CD4-positive, alpha-beta T cell (primary cell): Measurements from ENCODE around the gene CASTOR1. TPM values are rescaled to one million over a fixed set of nuclear protein-coding genes. Genes with fewer than 3 reads are reported as not detected.

Experiments
- ATAC-seq: fragments of 200-7000 bp; cut with Tn5 transposase; one replicate; pipeline ENCODE4 v1.10.0; 2022; ENCODE audit warnings: mild to moderate bottlenecking; ENCODE audit not compliant: poor library complexity
- CTCF ChIA-PET: fragments of 350-600 bp; sonication (Branson Sonifier 250); formaldehyde crosslinking; loops from one replicate; lab custom pipeline; 2021; ENCODE audit warnings: antibody characterized with exemption, inconsistent platforms; lab: Charles Lee
- POLR2A ChIA-PET: fragments of 350-600 bp; sonication (Branson Sonifier 250); formaldehyde crosslinking; loops from one replicate; lab custom pipeline; 2021; ENCODE audit warnings: antibody characterized with exemption, inconsistent platforms; lab: Charles Lee
- DNase-seq, 14 experiments: peaks; one replicate each; pipeline ENCODE4 v3.0.0-alpha.2; 2013 to 2020; ENCODE audit warnings: mixed read lengths in 2 of 14
- H3K27ac ChIP-seq, 2 donors: one replicate each; pipeline versions ENCODE4 v1.5.1 to v1.7.0; 2013; ENCODE audit warnings: low read length in 2 of 2, low read depth in 1 of 2, mild to moderate bottlenecking in 1 of 2
- H3K27me3 ChIP-seq, 2 experiments: 1 replicate in 1 of 2; 2 replicates in 1 of 2; pipeline versions ENCODE4 v1.6.1 to v1.7.0; 2013; ENCODE audit warnings: low read length in 2 of 2, control low read depth in 1 of 2, mild to moderate bottlenecking in 1 of 2, moderate library complexity in 1 of 2; ENCODE audit not compliant: insufficient read depth in 2 of 2, control insufficient read depth in 1 of 2
- H3K36me3 ChIP-seq: one replicate; pipeline ENCODE4 v1.6.1; 2013; ENCODE audit warnings: low read length, control low read depth; ENCODE audit not compliant: insufficient read depth
- H3K4me1 ChIP-seq: one replicate; pipeline ENCODE4 v1.6.1; 2013; ENCODE audit warnings: low read length, control low read depth; ENCODE audit not compliant: insufficient read depth
- H3K4me3 ChIP-seq: one replicate; pipeline ENCODE4 v1.5.1; 2013; ENCODE audit warnings: mild to moderate bottlenecking, low read length, moderate library complexity
- H3K9me3 ChIP-seq, 2 experiments: 1 replicate in 1 of 2; 2 replicates in 1 of 2; pipeline versions ENCODE4 v1.6.1 to v1.7.0; 2013; ENCODE audit warnings: low read length in 2 of 2, mild to moderate bottlenecking in 2 of 2, control low read depth in 1 of 2, moderate library complexity in 1 of 2; ENCODE audit not compliant: control insufficient read depth in 1 of 2, insufficient read depth in 1 of 2
- H3K27ac Mint-ChIP-seq: one replicate; pipeline ENCODE4 v1.8.0; 2020; ENCODE audit warnings: mixed read lengths
- H3K27me3 Mint-ChIP-seq: one replicate; pipeline ENCODE4 v1.8.0; 2021; ENCODE audit warnings: mixed read lengths
- H3K36me3 Mint-ChIP-seq: one replicate; pipeline ENCODE4 v1.8.0; 2021; ENCODE audit warnings: low read depth, mixed read lengths
- H3K4me1 Mint-ChIP-seq: one replicate; pipeline ENCODE4 v1.8.0; 2021; ENCODE audit warnings: low read depth, mixed read lengths
- H3K4me3 Mint-ChIP-seq: one replicate; pipeline ENCODE4 v1.8.0; 2020; ENCODE audit warnings: mild to moderate bottlenecking, mixed read lengths
- H3K9me3 Mint-ChIP-seq: one replicate; pipeline ENCODE4 v1.8.0; 2020; ENCODE audit warnings: mixed read lengths
- CTCF ChIP-seq: fragments of 200-600 bp; IDR thresholded peaks from one replicate; pipeline ENCODE4 v1.8.0; 2022; ENCODE audit warnings: antibody characterized with exemption, mild to moderate bottlenecking
- intact Hi-C, 2 experiments: fragments of 100-400 bp; cut with DNase I in 1 of 2; cut with micrococcal nuclease in 1 of 2; formaldehyde crosslinking; loops; one replicate each; pipeline versions ENCODE4 v1.15.1 to v1.9.0; 2023 to 2025; cut with DNase I, micrococcal nuclease
- total RNA-seq, 174 experiments: library from RNA in 2 of 174; stranded (reverse) in 2 of 174; gene quantifications; one replicate each; pipeline ENCODE4 v1.2.3 and lab custom pipeline; 2021 to 2026

CASTOR1 gene
- total RNA-seq, 2 experiments from 2014 or later: 7.9 to 8.8 TPM

- H3K27ac Mint-ChIP-seq: peak overlapping the region; percentile 83
- no peaks in the 10 kb centered on the region for H3K27me3 Mint-ChIP-seq
- Histone ChIP-seq H3K4me3 (peak overlapping the region; percentile 3), H3K36me3 (peaks cover 63% of the 10 kb centered on the region), H3K27ac (peak overlapping the region; percentile 58 to 81), H3K4me1 (peaks cover 97% of the 10 kb centered on the region), H3K9me3 (no peaks in the 10 kb centered on the region), H3K27me3 (no peaks in the 10 kb centered on the region)
- ATAC-seq (no peak), DNase-seq (peak in 2 of 14 experiments; percentile 59 to 64)
- H3K36me3 Mint-ChIP-seq: peaks cover 68% of the 10 kb centered on the region
- H3K9me3 Mint-ChIP-seq: no peaks in the 10 kb centered on the region
- CTCF ChIA-PET: interaction anchor here (1.5 to 7.9 kb wide), 2 partner anchors 12 to 30 kb away, joined by 4 to 59 read pairs; partner anchors contain the start of gene CASTOR1
- H3K4me3 Mint-ChIP-seq: peak overlapping the region; percentile 62
- H3K4me1 Mint-ChIP-seq: peaks cover 91% of the 10 kb centered on the region
- POLR2A ChIA-PET: interaction anchor here (1.3 to 11.8 kb wide), 4 partner anchors 10 to 84 kb away, joined by 4 to 290 read pairs (median 142); partner anchors contain the start of genes CASTOR1, CCDC157, SF3A1 and TBC1D10A
- intact Hi-C loops: no loop called here
- TF ChIP-seq CTCF: no peak
These were observed 12.9 kb upstream of the CASTOR1 start for GRCh38 chr22:30301995-30302809.

- ChIA-PET POLR2A (interaction anchor here (11.8 kb wide), 1 partner anchor 8 kb away, joined by 268 read pairs; the partner anchor contains the start of gene CASTOR1), CTCF (interaction anchor here (2.4 kb wide), 1 partner anchor 11 kb away, joined by 12 read pairs; the partner anchor contains the start of gene CASTOR1)
- Histone ChIP-seq H3K27ac (peak overlapping the region; percentile 74 to 86), H3K27me3 (no peaks in the 10 kb centered on the region), H3K4me3 (no peak overlapping the region), H3K9me3 (no peaks in the 10 kb centered on the region), H3K4me1 (peaks cover 98% of the 10 kb centered on the region), H3K36me3 (peaks cover 88% of the 10 kb centered on the region)
- ATAC-seq (no peak), DNase-seq (no peak)
- H3K4me3 Mint-ChIP-seq: peak overlapping the region; percentile 25
- H3K9me3 Mint-ChIP-seq: no peaks in the 10 kb centered on the region
- H3K27me3 Mint-ChIP-seq: no peaks in the 10 kb centered on the region
- no peak for TF ChIP-seq CTCF
- peak overlapping the region; percentile 83 for H3K27ac Mint-ChIP-seq
- H3K36me3 Mint-ChIP-seq: peaks cover 89% of the 10 kb centered on the region
- peaks cover 83% of the 10 kb centered on the region for H3K4me1 Mint-ChIP-seq
- intact Hi-C loops: no loop called here
These were observed 10.0 kb upstream of the CASTOR1 start for GRCh38 chr22:30299322-30299721.

- Histone ChIP-seq H3K4me1 (peaks cover 89% of the 10 kb centered on the region), H3K36me3 (peaks cover 88% of the 10 kb centered on the region), H3K27me3 (no peaks in the 10 kb centered on the region), H3K27ac (peak overlapping the region; percentile 74 to 86), H3K4me3 (no peak overlapping the region), H3K9me3 (no peaks in the 10 kb centered on the region)
- POLR2A ChIA-PET: interaction anchor here (1.1 to 2.8 kb wide), 6 partner anchors 8 to 58 kb away, joined by 3 to 12 read pairs (median 8); partner anchors contain the start of genes CASTOR1, CCDC157, SF3A1 and TBC1D10A
- no peak for TF ChIP-seq CTCF
- intact Hi-C loops: loop anchor here in 1 of 2 experiments (2.0 kb wide), 1 partner anchor 15 kb away; no protein-coding TSS in a partner anchor
- Mint-ChIP-seq H3K27ac (peak overlapping the region; percentile 83), H3K27me3 (no peaks in the 10 kb centered on the region), H3K4me1 (peaks cover 83% of the 10 kb centered on the region), H3K36me3 (peaks cover 92% of the 10 kb centered on the region), H3K9me3 (no peaks in the 10 kb centered on the region), H3K4me3 (peak overlapping the region; percentile 4)
- CTCF ChIA-PET: interaction anchor here (2.4 kb wide), 1 partner anchor 10 kb away, joined by 12 read pairs; the partner anchor contains the start of gene CASTOR1
- DNase-seq: no peak
- no peak for ATAC-seq
These were observed 8.8 kb upstream of the CASTOR1 start for GRCh38 chr22:30297991-30298701.
